Measurements from ENCODE around the gene PISD.
A peak's percentile ranks its signal among the peaks of the same experiment; 100 is the strongest.

The PISD gene

DNA sequence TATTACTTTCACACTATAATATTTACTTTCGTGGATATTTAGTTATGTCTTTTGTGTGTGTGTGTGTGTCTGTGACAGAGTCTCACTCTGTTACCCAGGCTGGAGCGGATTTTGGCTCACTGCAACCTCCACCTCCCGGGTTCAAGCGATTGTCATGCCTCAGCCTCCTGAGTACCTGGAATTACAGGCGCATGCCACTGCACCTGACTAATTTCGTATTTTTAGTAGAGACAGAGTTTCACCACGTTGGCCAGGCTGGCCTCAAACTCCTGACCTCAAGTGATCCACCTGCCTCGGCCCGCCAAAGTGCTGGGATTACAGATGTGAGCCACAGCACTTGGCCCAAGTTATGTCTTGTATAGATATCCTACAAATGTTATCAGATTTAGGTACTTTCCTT lies 9.9 kb downstream of the PISD start:
- no peak for DNase-seq

DNA sequence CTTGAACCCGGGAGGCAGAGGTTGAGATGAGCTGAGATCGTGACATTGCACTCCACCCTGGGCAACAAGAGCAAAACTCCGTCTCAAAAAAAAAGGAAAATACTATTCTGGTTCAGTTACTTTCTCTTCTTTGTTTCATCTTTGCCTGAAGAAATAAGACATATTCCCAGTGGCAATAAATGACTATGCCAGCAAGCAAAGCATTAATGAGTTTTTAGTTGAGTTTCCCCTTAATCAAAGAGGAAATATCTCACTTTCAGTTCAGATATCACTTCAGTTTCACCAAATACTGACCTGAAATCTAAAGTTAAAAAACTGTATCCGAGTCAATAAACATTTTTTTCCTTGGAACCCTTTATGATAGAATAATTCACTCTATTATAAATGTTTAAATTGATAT lies 10.4 kb downstream of the PISD start:
- DNase-seq = no peak

DNA sequence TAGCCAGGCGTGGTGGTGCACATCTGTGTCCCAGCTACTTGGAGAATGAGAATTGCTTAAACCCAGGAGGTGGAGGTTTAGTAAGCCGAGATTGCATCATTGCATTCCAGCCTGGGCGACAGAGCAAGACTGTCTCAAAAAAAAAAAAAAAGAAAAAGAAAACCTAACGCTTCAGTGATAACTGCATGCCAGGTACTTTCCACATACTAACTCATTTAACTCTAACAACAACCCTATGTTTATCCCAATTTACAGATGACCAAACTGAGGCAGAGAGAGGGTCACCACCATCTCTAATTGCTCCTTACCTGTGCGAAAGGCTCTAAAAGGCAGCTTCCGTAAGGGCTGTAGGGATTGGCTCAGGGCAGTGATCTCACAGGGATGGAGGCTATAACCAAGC lies 11.6 kb downstream of the PISD start:
- no peak for DNase-seq

DNA sequence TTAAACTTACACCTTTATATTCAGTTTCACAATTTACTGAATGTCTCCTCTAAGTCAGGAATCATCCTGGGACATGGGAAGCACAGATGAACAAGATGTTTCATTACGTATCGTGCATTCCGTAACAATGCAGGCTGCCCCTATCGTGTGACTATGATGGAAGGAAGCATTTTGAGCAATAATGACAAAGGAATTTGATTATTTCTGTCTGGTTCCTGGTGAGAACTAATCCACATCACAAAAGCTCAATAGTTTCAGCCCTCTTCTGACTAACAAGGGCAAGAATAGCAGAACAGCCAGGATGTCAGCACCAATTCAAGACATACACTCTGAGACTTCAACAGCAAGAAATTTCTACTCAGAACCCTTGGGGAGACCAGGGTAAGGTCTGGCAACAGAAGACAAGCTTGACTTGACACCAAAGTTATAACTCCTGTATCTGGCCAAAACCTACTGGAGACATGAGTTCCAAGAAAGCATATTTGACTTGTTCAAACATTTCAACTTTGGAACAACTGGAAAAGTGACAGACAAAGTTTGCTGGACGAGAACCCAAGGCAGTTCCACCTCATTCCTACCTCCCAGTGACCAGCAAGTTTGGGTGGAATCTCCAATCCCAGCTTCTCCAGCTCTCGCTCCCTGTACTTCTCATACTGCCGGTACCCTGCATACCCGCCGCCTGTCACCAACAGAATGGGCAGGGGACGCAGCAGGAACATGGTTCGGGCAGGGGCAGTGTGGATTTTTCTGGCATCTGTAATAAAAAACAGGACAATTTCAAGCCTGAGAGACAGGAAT lies 14.3 kb downstream of the PISD start:
- no peak for DNase-seq

DNA sequence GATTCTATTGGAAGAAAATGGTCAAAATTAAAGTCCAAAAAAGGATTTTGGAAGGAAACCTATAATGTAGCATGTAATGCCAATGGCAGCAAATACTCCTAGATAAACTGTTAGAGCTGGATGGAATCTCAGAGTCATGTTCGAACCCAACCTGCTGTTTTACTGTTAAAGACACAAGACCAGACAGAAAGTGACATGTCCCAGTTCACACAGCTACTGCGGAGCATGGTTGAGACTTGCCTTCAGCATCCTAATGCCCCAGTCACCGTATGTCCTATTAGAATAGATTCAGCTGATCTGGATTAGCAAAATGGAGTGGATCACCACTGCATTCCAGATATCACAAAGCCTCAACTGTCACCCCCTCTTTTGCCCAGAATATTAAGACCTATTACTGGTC lies 14.9 kb downstream of the PISD start:
- no peak for DNase-seq

DNA sequence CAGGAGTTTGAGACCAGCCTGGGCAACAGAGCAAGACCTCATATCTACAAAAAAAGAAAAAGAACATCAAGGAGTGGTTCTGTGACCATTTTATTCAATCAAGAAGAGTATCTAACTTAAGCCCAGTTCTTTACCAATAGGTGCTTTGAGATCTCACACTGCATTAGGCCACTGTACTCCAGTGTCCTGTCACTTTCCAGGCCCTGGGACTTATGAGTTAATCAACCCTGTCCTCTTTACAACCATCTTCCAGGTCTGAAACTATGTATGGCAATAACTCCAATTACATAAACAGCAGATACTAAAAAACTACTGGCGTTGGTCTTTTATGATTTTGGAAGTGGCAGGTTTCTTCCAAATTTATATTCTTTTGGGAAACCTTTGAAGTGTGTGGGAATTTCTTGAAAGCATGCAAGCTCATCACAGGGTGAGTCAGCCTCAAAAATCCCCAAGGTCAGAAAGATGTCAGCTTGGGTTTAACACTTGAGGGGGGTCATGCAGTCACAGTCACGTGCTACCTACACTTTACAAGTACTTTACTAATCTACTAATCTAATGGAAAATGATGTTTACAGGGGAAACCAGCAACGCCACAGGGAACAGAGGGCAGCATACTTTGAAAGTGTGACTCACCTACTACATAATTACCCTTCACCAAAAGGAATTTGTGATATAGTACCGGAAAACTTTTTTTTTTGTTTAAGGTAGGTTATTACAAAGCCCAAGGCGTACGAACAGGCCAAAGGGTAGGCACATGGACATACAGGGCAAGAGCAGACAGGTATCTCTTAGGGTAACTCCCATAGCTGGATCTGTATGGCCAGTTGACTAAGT lies 15.6 kb downstream of the PISD start:
- no peak for DNase-seq

DNA sequence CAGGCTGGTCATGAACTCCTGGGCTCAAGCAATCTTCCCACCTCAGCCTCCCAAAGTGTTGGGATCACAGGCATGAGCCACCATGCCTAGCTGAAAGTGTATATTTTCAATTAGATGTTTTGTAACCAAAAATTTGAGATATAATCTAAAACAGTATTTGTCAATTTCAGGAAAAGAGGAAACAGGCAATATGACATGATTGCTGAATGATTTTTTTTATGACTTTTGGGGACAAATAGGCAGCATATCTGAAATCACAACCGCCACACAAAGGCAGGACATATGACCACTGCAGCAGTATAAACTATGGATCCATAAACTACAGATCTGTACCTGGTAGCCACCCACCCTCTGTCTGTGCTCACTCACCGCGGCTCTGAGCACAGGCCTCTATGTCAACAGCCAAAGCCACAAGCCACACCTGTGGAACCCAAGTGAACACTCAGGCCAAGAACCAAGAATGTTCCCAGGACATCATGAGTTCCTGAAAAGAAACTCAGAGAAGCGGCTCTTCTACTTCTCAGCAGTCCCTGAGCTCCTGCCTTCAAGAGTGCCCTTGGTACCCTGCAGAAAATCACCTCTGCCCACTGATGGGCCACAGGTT lies 22.5 kb downstream of the PISD start:
- no peak for DNase-seq

DNA sequence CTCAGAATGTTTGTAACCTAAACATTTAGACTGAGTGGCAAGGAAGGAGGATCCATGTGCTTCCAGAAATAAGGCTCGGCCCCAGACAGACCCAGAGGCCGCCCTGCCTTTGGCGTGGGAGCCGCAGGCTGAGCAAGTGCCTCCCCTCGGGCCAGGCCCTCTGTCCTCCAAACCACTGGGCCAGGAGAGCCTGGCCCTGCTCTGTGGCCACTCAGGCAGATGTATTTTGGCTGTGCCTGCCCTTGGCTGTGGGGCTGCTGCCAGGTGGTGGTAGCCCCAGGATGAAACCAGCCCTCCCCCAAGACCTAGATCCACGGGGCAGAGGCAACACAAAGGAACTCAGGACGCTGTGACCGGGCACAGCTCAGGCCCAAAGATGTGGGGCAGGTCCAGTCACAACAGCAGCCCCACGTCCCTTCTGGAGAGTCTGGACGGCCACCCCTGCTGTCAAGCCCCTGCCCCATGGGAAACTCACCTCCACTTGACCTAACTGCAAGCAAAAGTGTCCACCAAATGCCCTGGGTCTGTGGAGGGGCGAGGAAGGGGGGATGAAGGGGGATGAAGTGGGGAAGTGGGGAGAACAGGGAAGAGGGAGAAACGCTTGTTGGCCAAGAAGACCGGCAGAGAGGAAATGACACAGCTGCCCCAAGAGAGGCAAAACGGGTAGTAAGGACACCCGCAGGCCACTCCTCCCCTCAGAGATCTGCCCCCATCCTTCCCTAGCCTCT lies 24.0 kb downstream of the PISD start:
- no peak for DNase-seq

DNA sequence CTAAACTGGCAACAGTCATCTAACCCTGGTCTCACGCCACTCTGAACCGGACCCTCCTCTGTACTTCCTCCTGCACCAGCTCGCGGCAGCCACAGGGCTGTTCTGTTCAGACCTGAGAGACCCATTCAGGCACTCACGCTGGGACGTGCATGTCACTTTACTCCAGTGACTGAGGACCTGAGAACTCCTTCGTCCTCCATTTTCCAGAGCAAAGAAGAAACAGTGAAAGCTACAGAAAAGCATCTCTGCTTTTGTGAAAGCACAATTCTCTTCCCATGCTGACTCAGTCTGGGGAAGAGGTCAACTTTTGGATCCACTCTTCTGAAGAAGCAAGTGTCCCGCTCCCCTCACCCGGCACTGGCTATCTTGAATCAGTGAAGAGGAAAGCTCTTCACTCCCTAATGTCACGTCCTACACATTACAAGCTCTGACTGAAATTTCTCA lies 24.5 kb downstream of the PISD start:
- DNase-seq = no peak

DNA sequence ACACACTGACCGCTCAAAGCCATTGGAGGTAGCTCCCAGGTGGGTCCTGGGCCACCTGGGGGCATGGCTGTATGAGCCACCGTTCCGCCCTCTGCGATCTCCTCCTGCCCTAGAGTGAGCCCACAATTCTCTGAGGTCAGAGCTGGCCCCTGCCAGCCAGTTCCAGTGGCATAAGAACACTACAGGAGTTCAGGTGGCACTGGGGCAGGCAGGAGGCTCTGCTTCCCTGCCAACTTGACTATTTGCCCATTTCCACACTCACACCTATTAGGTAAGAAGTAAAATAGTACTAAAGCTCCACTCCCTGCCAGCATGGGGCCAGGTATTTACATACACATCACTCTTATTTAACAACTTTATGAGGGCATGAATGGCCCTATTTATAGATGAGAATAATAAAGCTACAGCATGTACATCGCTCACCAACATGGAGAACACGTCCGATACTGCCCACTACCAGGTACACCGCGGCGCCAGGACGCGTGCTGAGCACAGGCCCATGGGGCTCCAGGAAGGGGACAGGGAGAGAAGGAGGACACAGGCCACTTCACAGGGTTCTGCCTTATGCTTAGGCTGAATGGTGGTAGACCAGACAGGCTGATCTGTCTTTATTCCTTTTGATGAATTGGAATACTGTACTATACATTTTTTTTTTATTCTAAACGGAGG lies 26.2 kb downstream of the PISD start:
- DNase-seq = no peak

DNA sequence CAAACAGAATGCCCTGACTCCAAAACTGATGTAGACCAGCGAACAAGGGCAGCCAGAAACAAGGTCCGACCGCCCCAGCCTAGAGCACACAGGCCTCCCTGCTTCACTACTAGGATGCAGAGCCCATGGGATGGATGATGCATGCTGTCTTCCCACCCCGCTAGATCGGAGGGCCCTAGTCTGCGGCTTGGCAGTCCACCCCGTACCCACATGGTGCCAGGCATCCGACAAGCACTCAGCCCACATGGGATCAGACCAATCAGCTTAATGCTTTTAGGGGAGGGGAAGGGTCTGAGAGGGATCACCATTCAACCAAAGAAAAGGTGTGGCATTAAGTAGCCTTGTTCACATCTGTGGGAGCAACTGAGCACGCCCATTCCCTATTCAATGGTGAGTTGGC lies 30.6 kb downstream of the PISD start:
- DNase-seq = no peak

DNA sequence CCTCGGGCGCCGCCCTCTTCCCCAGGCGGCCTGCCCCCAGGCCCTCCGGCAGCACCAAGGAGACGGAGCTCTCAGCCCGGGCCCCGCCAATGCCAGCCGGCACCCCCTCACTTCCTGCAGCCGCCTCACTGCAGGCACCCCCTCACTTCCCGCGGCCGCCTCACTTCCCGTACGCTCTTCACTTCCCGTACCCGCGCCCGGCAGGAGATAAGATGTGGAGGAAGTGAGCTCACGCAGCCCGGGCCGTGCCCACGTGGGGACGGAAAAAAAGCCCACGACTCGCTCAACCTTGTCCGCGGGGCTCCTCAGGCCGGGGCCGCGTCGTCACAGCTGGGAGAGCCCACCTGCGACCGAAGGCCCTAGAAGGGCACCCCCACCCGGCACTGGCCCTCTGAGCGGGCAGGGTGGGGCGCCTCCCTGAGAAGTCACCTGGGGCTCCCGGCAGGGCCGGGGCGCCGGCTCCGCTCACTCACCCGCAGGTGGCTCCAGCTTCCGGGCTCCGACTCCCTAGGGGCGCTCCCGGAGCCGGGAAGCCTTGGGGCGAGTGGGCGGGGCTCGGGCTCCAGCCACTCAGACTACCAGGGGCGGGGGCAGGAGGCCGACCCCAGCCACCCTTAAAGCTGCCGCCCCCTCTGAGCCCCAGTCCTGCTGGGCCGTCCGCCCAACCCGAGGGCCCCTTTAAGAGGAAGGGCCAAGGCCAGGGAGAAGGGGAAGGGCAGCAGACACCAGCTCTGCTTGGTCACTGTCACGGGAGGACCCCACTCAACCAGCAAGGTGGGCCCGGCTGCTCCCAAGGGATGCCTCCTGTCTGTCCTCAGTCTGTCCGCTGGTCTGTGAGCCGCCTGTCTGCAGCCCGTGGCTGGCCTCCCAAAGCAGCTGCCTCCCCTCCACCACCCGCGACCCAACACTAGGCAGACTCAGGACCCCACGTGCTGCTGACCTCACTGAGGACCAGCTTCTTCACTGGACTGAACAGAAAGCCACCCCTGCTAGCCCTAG lies 31.4 kb downstream of the PISD start:
- peak; percentile 66 for DNase-seq

DNA sequence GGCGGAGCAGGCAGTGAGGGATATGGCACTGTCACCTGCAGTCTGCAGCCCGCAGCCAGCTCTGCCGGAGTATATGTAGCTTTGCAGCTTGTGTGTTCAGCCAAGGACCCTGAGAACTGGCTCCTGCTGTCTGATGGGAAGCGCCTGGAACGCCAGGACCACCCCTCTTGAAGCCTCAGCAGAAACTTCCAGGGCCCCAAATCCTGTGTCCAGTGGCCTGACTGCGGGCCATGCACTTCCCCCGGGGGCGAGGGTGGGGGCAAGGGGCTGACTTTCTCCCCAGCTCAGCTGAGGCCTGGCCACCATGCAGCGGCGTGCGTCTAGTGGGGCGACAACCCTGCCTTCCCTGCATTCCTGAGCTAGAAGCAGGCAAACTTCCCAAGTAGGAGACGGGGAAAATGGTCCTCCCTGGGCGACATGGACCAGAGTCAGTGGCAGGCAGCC lies 32.3 kb downstream of the PISD start:
- DNase-seq = no peak

DNA sequence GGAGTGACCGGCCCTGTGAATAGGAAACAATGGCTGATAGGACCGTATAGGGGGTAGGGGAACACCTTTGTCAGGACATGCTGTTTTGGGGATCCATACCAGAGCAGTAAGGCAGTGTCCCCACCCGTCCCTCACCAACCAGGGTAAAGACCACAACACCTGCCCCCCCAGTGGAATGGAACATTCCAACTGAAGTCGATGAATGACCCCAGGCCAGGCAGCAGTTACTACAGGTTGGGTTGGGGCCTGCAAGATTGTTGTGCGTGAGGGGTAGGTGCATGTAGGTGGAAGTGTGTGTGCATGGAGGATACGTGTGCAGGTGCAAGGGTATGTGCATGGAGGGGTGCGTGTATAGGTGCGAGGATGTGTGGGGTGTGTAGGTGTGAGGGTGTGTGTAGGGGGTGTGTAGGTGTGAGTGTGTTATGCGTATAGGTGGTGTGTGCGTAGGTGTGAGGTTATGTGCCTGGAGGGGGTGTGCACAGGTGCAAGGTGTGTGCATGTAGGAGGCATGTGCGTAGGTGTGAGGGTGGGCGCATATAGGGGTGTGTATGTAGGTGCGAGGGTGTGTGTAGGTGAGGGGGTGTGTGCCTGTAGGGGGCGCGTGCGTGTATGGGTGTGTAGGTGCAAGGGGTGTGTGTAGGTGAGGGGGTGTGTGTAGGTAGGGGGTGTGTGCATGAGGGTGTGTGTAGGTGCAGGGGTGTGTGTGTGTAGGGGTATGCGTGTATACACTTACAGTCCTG lies 32.9 kb downstream of the PISD start:
- no peak for DNase-seq

DNA sequence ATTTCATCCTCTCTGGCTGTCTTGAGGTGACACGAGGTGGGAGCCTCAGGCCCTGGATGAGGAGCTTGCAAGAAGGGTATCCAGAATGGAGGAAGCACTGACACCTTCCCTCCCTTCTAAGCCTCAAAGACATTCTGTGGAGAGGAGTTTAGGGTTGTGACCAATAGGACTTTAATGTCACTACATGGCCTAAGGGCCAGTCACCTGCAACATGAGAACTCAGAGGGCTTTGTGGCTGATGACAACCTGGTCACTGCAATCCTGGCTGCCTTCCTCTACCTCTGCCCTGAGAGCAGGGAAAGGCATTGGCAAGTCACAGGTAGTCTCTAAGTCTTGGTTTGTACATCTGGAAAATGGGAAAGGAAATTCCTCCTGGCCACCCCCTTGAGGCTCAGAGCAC lies 33.7 kb downstream of the PISD start:
- no peak for DNase-seq

DNA sequence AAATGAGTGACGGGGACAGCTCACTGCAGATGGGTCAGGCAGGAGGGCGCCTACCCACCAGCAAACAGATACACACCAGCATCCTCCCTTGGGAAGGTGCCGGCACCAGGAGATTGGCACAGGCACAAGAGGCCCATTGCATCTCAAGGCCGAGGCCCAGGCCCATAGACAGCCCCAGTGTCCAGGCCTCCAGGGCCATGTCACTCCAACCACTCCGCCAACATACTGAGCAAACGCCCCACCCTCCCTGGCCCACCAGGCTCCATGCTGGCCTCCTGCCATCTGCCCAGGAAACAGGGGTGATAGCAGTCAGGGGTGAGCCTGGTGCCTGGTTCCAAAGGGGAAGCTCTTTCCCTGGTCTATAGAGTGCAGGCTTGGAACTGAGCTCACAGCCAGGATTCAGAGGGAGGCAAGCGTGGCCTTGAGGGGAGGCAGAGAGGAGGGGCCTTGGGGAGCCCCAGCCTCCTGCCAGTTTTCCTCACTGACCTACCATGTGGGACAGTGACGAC lies 34.7 kb downstream of the PISD start:
- no peak for DNase-seq

DNA sequence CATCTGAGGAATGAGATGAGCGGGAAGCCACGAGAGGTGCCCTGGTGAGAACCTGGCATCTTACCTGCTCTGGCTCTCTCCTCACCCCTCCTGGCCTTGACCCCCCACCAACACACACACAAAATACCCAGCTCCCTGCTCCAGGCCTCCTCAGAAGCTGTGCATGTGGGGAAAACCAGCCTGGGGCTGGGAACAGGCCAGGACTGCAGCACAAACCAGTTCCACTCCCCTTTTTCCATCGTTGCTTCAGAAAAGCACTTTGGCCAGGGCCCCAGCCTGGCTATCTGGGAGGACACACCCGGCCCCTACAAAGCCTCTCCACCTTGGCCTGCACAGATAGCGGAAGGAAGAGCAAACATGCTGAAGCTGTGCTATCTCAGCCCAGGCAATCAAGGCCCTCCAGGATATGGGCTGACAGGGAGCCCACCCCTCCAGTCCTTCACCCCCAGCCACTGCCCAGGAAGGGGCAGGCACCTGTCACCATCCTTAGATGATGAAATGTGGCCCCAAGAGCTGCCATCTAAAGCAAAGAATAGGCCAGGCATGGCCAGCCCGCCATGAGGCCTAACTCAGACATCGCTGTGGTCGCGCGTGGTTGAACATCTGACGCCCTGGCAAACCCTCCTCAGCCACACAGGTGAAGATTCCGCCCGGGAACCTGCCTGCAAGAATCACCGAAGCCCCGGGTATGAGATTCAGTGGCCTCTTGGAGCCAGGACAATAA lies 35.4 kb downstream of the PISD start:
- DNase-seq = no peak

DNA sequence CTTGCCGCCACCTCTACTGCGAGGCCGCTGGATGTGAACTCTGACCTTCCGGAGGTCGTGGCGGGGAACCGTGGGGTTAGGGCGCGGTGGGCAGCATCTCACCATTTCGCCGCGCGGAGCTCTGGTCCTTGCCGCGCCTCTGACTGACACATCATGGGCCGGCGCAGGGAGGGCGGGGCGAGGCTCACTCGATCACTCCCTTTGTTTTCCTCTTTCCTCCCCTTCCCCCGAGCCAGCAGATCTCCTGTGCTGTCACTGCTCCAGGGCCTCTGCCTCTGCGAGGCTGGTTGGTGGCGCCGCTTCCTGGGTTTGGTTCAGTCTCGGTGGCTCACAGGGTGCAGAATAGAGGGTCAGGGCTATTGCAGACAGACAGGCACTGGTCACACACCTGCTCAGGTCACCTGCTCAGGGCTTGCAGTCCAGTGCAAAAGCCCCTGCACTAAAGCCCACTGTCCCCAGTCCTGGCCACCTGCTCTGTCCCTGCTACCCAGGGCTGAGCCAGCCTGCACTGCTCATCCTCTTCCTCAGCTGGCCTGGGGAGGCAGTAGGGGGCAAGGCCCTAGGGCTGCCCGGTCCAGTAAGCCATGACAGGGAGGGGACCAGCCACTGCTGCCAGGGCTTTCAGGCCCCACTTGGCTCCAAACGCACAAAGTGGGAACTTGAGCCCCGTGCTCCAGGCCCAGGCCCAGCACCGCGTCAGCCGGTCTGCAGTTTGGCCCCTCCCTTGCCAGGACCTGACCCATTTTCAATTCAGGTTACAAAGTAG lies 36.2 kb downstream of the PISD start:
- no peak for DNase-seq

DNA sequence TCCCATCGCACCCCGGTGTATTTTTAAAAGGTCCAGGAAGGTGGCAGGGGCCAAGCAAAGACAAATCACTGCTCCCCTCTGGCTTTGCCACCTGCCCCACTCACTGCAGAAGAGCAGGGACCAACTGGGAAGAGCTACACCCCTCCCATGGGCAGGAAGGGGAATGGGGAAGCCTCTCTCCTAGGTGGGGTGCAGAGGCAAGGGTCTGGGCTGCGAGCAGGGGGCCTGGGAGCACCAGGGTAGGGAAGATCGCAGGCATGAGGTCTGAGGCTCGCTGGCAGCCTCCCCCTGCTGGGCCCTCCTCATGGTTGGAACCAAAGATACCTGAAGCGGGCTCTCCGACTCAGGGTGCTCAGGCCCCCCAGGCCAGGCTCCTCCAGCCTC lies 36.8 kb downstream of the PISD start:
- no peak for DNase-seq
